Left ventricle myocardium inferior (tissue), 1 donor: ENCODE results near the gene OSBPL5. TPM values are rescaled to one million over a fixed set of nuclear protein-coding genes. Genes with fewer than 3 reads are reported as not detected.

Experiments
- DNase-seq: peaks from one replicate; pipeline ENCODE4 v3.0.0-alpha.2; 2020
- H3K27ac ChIP-seq: fragments of 200-600 bp; replicated peaks from 2 replicates; pipeline ENCODE4 v1.8.0; 2021
- H3K27me3 ChIP-seq: fragments of 200-600 bp; 2 replicates; pipeline ENCODE4 v1.8.0; 2021; ENCODE audit warnings: low read depth
- H3K36me3 ChIP-seq: fragments of 200-600 bp; 2 replicates; pipeline ENCODE4 v1.8.0; 2021
- H3K4me1 ChIP-seq: fragments of 200-600 bp; 2 replicates; pipeline ENCODE4 v1.8.0; 2021
- H3K4me3 ChIP-seq: fragments of 200-600 bp; 2 replicates; pipeline ENCODE4 v1.8.0; 2021; ENCODE audit warnings: mild to moderate bottlenecking, moderate library complexity
- H3K9me3 ChIP-seq: fragments of 200-600 bp; replicated peaks from 2 replicates; pipeline ENCODE4 v1.8.0; 2021
- intact Hi-C: fragments of 100-400 bp; cut with micrococcal nuclease; formaldehyde crosslinking; loops from one replicate; pipeline ENCODE4 v1.11.0; 2022
- total RNA-seq: library from RNA; stranded (reverse); fragmentation: NEBNext Ultra II Directional; extraction: Animal tissue kit (Norgen Biotek cat#: 25700); gene quantifications from one replicate; pipeline ENCODE4 v1.2.1, GENCODE V29; 2021
- TF ChIP-seq, protein P1 (sequence below): fragments of 200-600 bp; IDR thresholded peaks from 2 replicates; pipeline ENCODE4 v1.8.0; 2021; ENCODE audit warnings: antibody characterized with exemption, mild to moderate bottlenecking, borderline replicate concordance
- donor health status: DM: no; HTN: yes; CAD: no; lungs with severe emphysema.

The OSBPL5 gene
- total RNA-seq, 1 donor from 2014 or later = 11.4 TPM

DNA sequence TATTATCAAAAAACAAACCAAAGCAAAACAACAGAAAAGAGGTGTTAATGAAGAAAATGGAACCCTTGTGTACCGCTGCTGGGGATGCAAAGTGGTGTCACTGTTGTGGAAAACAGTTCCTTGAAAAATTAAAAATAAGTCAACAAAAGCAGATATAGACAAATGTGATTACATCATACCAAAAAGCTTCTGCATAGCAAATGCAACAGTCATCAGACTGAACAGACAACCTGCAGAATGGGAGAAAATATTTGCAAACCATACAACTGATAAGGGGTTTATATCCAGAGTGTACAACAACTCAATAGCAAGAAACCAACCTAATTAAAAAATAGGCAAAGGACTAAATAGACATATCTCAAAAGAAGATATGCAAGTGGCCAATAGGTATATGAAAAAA, 85.0 kb downstream of the OSBPL5 start:
- Histone ChIP-seq H3K4me1 (peaks cover 3% of the 10 kb centered on the region), H3K27me3 (peaks cover 21% of the 10 kb centered on the region)
- no peak for DNase-seq

DNA sequence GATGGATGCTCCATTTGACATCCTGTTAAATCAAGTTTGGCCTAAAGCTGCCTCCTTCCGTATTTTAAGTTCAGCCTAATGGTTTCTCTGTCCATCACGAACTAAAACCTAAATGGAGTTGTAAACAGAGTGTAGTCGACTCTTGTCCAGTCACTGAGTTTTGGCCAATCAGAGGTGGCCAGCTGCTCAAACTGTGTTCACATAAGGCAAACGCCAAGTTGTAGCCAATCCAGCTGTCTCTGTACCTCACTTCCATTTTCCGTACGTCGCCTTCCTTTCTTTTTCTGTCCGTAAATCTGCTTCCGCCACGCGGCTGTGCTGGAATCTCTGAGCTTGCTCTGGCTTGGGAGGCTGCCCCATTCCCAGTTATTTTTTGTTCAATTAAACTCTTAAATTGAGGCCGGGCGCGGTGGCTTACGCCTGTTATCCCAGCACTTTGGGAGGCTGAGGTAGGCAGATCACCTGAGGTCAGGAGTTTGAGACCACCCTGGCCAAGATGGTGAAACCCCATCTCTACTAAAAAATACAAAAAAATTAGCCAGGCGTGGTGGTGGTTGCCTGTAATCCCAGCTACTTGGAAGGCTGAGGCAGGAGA, 87.2 kb downstream of the OSBPL5 start:
- TF ChIP-seq, protein P1, sequence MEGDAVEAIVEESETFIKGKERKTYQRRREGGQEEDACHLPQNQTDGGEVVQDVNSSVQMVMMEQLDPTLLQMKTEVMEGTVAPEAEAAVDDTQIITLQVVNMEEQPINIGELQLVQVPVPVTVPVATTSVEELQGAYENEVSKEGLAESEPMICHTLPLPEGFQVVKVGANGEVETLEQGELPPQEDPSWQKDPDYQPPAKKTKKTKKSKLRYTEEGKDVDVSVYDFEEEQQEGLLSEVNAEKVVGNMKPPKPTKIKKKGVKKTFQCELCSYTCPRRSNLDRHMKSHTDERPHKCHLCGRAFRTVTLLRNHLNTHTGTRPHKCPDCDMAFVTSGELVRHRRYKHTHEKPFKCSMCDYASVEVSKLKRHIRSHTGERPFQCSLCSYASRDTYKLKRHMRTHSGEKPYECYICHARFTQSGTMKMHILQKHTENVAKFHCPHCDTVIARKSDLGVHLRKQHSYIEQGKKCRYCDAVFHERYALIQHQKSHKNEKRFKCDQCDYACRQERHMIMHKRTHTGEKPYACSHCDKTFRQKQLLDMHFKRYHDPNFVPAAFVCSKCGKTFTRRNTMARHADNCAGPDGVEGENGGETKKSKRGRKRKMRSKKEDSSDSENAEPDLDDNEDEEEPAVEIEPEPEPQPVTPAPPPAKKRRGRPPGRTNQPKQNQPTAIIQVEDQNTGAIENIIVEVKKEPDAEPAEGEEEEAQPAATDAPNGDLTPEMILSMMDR = no peak
- Histone ChIP-seq H3K9me3 (no peaks in the 10 kb centered on the region), H3K4me1 (peaks cover 13% of the 10 kb centered on the region), H3K4me3 (no peak overlapping the region), H3K27me3 (peaks cover 12% of the 10 kb centered on the region), H3K36me3 (no peaks in the 10 kb centered on the region), H3K27ac (no peak overlapping the region)
- intact Hi-C loops = no loop called here
- no peak for DNase-seq

More for the DNA sequence above, 85.0 kb downstream of the OSBPL5 start:
- Histone ChIP-seq H3K4me3 (no peak overlapping the region), H3K36me3 (no peaks in the 10 kb centered on the region), H3K27ac (no peak overlapping the region), H3K9me3 (no peaks in the 10 kb centered on the region)
- TF ChIP-seq, protein P1 = no peak
- intact Hi-C loops = no loop called here

DNA sequence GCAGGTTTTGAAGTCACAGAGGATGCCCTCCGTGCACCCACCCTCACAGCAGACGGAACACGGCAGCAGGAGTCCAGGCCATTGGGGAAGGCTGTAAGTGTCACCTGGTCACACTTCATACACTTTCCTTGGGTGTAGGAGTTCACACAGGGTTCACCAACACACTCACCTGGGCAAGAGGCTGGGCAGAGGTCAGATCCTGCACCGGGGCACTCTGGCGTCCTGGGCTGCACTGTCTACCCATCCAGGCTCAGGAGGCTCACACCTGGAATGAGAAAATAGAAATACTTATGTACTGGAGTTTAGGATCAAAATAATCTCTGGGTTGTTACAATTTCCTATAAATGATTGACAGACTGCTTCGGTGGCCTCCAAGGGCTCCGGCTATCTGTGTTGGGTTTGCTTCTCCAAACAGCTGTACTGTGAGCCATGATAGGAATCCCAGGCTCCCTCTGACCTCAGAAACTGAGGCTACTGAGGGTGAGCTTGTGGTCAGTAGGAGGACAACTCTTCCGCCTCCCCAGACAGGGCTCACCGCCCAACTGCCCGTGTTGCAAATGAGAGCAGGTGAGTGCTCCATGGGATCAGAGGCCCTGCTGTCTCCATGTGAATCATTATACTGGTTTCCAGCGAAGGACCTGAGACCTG, 87.8 kb downstream of the OSBPL5 start:
- Histone ChIP-seq H3K9me3 (no peaks in the 10 kb centered on the region), H3K4me3 (no peak overlapping the region), H3K4me1 (peaks cover 18% of the 10 kb centered on the region), H3K36me3 (no peaks in the 10 kb centered on the region), H3K27ac (no peak overlapping the region), H3K27me3 (peaks cover 7% of the 10 kb centered on the region)
- intact Hi-C loops = no loop called here
- TF ChIP-seq, protein P1 = no peak
- DNase-seq = no peak

DNA sequence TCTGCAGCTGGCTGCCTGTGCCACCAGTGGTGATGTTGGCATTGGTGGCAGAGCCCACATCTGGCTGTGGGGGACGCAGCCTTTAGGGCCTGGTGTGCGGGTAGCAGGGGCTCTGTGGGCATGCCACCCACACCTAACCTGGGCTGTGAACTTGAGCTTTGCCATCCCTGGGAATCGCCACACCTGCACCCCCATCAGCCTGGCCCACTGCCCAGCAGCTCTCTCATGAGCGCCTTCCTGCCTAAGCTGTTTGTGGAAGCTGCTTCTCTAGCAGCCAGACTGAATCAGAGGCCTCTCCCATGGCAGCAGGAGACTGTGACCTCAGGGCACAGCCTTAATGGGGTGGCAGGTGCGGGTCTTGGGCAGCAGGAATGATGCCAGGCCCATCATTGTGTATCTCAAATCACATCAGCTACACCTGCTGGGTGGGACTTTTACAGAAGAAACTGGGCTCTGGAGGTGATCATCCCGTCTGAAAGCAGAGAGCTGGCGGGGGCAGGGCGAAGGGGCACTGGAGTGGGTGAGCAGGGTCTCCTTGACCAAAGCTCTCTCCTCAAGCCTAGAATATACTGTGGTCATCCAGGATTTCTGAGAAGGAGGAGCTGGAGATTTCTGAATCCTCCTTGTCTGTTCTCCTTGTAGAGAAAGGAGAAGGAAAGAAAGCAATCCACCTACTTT, 90.1 kb downstream of the OSBPL5 start:
- TF ChIP-seq, protein P1 = no peak
- Histone ChIP-seq H3K4me3 (no peak overlapping the region), H3K4me1 (peaks cover 26% of the 10 kb centered on the region), H3K36me3 (no peaks in the 10 kb centered on the region), H3K27ac (peak overlapping the region; percentile 15), H3K27me3 (peaks cover 7% of the 10 kb centered on the region), H3K9me3 (no peaks in the 10 kb centered on the region)
- no peak for DNase-seq
- intact Hi-C loops = no loop called here

DNA sequence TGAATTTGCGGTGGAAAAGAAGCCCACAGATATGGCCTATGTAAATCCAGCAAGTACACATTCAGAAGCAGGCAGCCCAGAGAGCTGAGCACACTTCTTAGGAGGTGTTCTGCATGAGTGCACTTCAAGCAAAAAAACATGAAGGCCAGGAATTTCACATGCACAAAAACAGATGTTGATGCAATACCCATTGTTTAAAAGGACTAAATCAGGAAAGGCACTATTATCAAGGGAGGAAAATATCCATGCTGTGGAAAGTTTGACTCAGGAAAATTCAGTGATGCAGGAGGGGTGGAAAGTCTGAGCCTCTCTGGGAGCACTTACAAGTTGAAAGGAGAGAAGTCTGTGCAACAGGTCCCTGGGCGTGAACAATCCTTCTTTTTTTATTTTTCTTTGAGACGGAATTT, 92.1 kb downstream of the OSBPL5 start:
- intact Hi-C loops = no loop called here
- Histone ChIP-seq H3K4me1 (peaks cover 26% of the 10 kb centered on the region), H3K27ac (peak overlapping the region; percentile 86), H3K36me3 (no peaks in the 10 kb centered on the region), H3K9me3 (no peaks in the 10 kb centered on the region), H3K4me3 (no peak overlapping the region), H3K27me3 (no peaks in the 10 kb centered on the region)
- TF ChIP-seq, protein P1 = no peak
- DNase-seq = no peak
